Prostate gland (tissue), 2 donors: ENCODE data around the gene ZNF287. TPM values are rescaled to one million over a fixed set of nuclear protein-coding genes. Genes with fewer than 3 reads are reported as not detected.

ENCODE experiments used
- DNase-seq: peaks from one replicate; pipeline ENCODE4 v3.0.0-alpha.2; 2019; ENCODE audit warnings: low spot score
- H3K27ac ChIP-seq, 2 donors: fragments of 200-600 bp; sonication (generic); 2 replicates each; pipeline ENCODE4 v1.5.1; 2017 to 2019
- H3K27me3 ChIP-seq: fragments of 200-600 bp; sonication (generic); replicated peaks from 2 replicates; pipeline ENCODE4 v1.5.1; 2019; ENCODE audit not compliant: insufficient read depth
- H3K36me3 ChIP-seq, 2 donors: fragments of 200-600 bp; sonication (generic); 1 replicate in 1 of 2; 2 replicates in 1 of 2; pipeline versions ENCODE4 v1.5.1 to v1.8.1; 2017 to 2019
- H3K4me1 ChIP-seq: fragments of 200-600 bp; sonication (generic); replicated peaks from 2 replicates; pipeline ENCODE4 v1.5.1; 2019
- H3K4me3 ChIP-seq, 2 donors: fragments of 200-600 bp; sonication (generic); 2 replicates each; pipeline ENCODE4 v1.5.1; 2017 to 2019
- H3K9me3 ChIP-seq: fragments of 200-600 bp; sonication (generic); 2 replicates; pipeline ENCODE4 v1.5.1; 2017
- CTCF ChIP-seq, 4 experiments: fragments of 200-600 bp in 2 of 4; fragments of 450-650 bp in 2 of 4; sonication (generic) in 2 of 4; IDR thresholded peaks; 1 replicate in 3 of 4; 2 replicates in 1 of 4; pipeline ENCODE4 v1.5.1; 2016 to 2019; ENCODE audit warnings: antibody characterized with exemption in 4 of 4, mild to moderate bottlenecking in 2 of 4, moderate library complexity in 2 of 4
- POLR2A ChIP-seq: fragments of 450-650 bp; IDR thresholded peaks from one replicate; pipeline ENCODE4 v1.6.1; 2016; ENCODE audit warnings: antibody characterized with exemption, mild to moderate bottlenecking
- POLR2AphosphoS5 ChIP-seq: sonication (generic); formaldehyde crosslinking; IDR thresholded peaks from one replicate; pipeline ENCODE4 v1.6.1; 2017; ENCODE audit warnings: antibody characterized with exemption
- WGBS: methylation state at CpG from one replicate; pipeline ENCODE4 v1.1.5; 2018; 5-methylcytosine and 5-hydroxymethylcytosine counted together
- intact Hi-C: fragments of 100-400 bp; cut with DNase I; formaldehyde crosslinking; loops from one replicate; pipeline ENCODE4 v1.14.2; 2022
- total RNA-seq, 2 donors: library from RNA; depleted of rRNA; stranded (reverse); fragments of >200 nt; gene quantifications; one replicate each; pipeline ENCODE4 v1.1.0, GENCODE V29; 2016

Gene ZNF287
- total RNA-seq, 2 donors from 2014 or later: 11.8 to 14.2 TPM

DNA sequence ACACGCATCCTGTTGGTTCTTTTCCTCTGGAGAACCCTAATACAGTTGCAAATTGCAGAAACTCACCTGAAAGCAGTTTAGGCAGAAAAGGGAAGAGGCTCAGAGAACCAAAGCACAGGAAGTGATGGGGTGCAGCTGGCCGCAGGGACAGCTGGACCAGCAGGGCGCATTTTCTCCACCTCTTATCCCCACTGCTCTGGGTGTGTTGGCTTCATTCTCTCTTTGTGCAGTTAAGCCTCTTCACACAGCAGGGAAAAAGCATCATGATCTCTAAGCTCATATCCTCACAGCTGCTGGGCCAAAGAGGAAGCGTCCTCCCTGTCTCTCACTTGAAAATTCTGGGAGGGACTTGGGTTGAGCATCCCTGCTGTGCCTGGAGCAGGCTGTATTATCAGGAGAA, 57.0 kb downstream of the ZNF287 start:
- no peaks in the 10 kb centered on the region for H3K4me1 ChIP-seq
- H3K36me3 ChIP-seq: no peaks in the 10 kb centered on the region
- intact Hi-C loops: no loop called here
- 69% methylated on average over 4 of the region's 4 CpGs for WGBS
- TF ChIP-seq POLR2A (no peak), POLR2AphosphoS5 (no peak), CTCF (IDR thresholded peaks at IDR 0.05) (no peak)
- H3K9me3 ChIP-seq: no peaks in the 10 kb centered on the region
- H3K27ac ChIP-seq: no peak overlapping the region
- no peaks in the 10 kb centered on the region for H3K27me3 ChIP-seq
- DNase-seq: no peak
- H3K4me3 ChIP-seq: no peak overlapping the region

- Histone ChIP-seq H3K36me3 (no peaks in the 10 kb centered on the region), H3K9me3 (no peaks in the 10 kb centered on the region), H3K27me3 (no peaks in the 10 kb centered on the region), H3K27ac (no peak overlapping the region), H3K4me3 (no peak overlapping the region), H3K4me1 (no peaks in the 10 kb centered on the region)
- 82% methylated on average over 1 of the region's 1 CpG for WGBS
- intact Hi-C loops: no loop called here
- no peak for DNase-seq
- TF ChIP-seq POLR2AphosphoS5 (no peak), CTCF (IDR thresholded peaks at IDR 0.05) (no peak), POLR2A (no peak)
These were observed 57.4 kb downstream of the ZNF287 start for GRCh38 chr17:16511593-16511992.

DNA sequence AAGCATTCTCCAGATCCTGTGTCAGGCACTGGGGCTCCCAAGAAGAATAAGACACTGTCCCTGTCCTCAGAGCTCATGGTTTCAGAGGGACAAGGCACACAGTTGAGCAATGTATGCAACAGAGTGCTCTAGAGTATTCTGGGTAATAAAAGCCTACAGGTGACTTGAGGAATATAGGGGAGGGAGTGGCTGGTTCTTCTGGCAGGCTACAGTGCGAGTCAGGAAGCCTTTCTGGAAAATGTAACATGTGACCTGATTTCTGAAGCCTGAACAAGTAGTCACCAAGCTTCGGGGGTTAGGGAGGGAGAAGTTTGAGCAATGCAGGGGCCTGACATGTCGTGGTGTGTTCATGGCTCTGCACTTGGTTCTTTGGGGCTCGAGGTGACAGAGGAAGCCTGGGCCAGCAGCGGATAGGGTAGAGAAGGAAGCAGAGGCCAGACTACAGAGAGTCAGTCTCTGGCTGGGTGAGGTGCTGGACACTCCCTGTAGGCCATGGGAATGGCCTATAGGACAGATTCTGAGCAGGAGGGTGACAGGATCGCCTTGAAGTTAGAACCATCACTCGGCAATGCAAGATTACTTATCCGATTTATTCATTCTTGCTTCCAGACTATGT, 61.0 kb downstream of the ZNF287 start:
- DNase-seq: no peak
- whole genome bisulfite sequencing: 85% methylated on average over 8 of the region's 8 CpGs
- H3K4me1 ChIP-seq: no peaks in the 10 kb centered on the region

GRCh38 chr17:16506188-16506587, 62.8 kb downstream of the ZNF287 start:
- Histone ChIP-seq H3K4me3 (no peak overlapping the region), H3K27me3 (no peaks in the 10 kb centered on the region), H3K27ac (no peak overlapping the region), H3K4me1 (no peaks in the 10 kb centered on the region), H3K36me3 (no peaks in the 10 kb centered on the region), H3K9me3 (no peaks in the 10 kb centered on the region)
- intact Hi-C loops: no loop called here
- no peak for DNase-seq
- WGBS: 91% methylated on average over 3 of the region's 3 CpGs
- TF ChIP-seq POLR2A (no peak), CTCF (IDR thresholded peaks at IDR 0.05) (no peak), POLR2AphosphoS5 (no peak)

More for the DNA sequence above, 61.0 kb downstream of the ZNF287 start:
- TF ChIP-seq POLR2A (no peak), POLR2AphosphoS5 (no peak), CTCF (IDR thresholded peaks at IDR 0.05) (no peak)
- Histone ChIP-seq H3K4me3 (no peak overlapping the region), H3K27me3 (no peaks in the 10 kb centered on the region), H3K36me3 (no peaks in the 10 kb centered on the region), H3K9me3 (no peaks in the 10 kb centered on the region), H3K27ac (no peak overlapping the region)
- intact Hi-C loops: no loop called here

DNA sequence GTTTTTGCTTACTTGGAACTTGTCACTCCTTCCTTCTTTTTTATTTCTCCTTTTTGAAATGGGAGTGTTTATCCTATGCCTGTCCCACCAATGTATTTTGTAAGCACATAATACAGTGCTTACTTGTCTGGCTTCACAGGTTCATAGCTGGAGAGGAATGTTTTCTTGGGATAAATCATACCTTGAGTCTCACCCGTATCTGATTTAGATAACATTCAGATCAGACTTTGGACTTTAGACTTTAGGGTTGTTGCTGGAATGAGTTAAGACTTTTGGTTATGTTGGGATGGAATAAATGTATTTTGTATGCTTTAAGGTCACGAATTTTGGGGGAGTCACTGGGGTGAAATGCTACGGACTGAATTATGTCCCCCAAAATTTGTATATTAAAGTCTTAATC, 64.0 kb downstream of the ZNF287 start:
- H3K4me3 ChIP-seq: no peak overlapping the region
- TF ChIP-seq POLR2AphosphoS5: no peak
- TF ChIP-seq CTCF (IDR thresholded peaks at IDR 0.05): no peak
- TF ChIP-seq POLR2A: no peak
- intact Hi-C loops: no loop called here
- no peaks in the 10 kb centered on the region for H3K4me1 ChIP-seq
- H3K9me3 ChIP-seq: no peaks in the 10 kb centered on the region
- WGBS: 72% methylated on average over 3 of the region's 3 CpGs
- H3K27ac ChIP-seq: no peak overlapping the region
- H3K27me3 ChIP-seq: no peaks in the 10 kb centered on the region
- no peaks in the 10 kb centered on the region for H3K36me3 ChIP-seq
- DNase-seq: no peak
